ENCODE results near the gene OSBPL8.

The OSBPL8 gene

GRCh38 chr12:76432733-76433132 is 126.8 kb downstream of the OSBPL8 start:
- TF ChIP-seq, protein P1, sequence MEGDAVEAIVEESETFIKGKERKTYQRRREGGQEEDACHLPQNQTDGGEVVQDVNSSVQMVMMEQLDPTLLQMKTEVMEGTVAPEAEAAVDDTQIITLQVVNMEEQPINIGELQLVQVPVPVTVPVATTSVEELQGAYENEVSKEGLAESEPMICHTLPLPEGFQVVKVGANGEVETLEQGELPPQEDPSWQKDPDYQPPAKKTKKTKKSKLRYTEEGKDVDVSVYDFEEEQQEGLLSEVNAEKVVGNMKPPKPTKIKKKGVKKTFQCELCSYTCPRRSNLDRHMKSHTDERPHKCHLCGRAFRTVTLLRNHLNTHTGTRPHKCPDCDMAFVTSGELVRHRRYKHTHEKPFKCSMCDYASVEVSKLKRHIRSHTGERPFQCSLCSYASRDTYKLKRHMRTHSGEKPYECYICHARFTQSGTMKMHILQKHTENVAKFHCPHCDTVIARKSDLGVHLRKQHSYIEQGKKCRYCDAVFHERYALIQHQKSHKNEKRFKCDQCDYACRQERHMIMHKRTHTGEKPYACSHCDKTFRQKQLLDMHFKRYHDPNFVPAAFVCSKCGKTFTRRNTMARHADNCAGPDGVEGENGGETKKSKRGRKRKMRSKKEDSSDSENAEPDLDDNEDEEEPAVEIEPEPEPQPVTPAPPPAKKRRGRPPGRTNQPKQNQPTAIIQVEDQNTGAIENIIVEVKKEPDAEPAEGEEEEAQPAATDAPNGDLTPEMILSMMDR (IDR thresholded peaks at IDR 0.05; ENCODE audit: unreplicated experiment in 3 of 3) = no peak
- Mint-ChIP-seq H3K4me3 (no peak overlapping the region), H3K27me3 (ENCODE audit: low read depth) (no peaks in the 10 kb centered on the region), H3K27ac (no peak overlapping the region), H3K9me3 (peaks cover 43% of the 10 kb centered on the region), H3K4me1 (no peaks in the 10 kb centered on the region), H3K36me3 (ENCODE audit: low read depth) (peaks cover 64% of the 10 kb centered on the region)

DNA sequence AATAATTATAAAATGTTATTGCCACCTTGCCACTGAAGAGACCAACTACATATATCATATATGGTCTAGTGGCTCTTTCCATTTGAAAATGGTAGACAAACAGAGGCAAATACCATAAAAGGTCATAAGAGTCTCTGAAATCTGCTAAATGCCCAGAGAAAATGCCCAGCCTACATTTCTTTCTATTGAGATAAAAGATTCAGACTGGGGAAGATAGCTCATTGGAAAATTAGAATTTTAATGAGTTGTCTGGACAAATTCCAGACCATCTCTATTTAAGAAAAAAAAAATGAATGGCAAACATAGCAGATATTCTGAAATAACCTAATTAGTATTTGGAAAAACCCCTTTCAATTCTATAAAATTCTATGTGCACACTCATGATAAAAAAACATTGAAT is 131.5 kb downstream of the OSBPL8 start:
- peaks cover 49% of the 10 kb centered on the region for H3K9me3 Mint-ChIP-seq
- H3K4me3 Mint-ChIP-seq = no peak overlapping the region
- H3K4me1 Mint-ChIP-seq = no peaks in the 10 kb centered on the region
- TF ChIP-seq, protein P1 (IDR thresholded peaks at IDR 0.05; ENCODE audit: unreplicated experiment in 3 of 3) = no peak
- no peaks in the 10 kb centered on the region for H3K27me3 Mint-ChIP-seq (ENCODE audit: low read depth)
- H3K27ac Mint-ChIP-seq = no peak overlapping the region
- peaks cover 54% of the 10 kb centered on the region for H3K36me3 Mint-ChIP-seq (ENCODE audit: low read depth)

- Mint-ChIP-seq H3K4me3 (no peak overlapping the region), H3K27me3 (ENCODE audit: low read depth) (no peaks in the 10 kb centered on the region), H3K9me3 (peaks cover 35% of the 10 kb centered on the region), H3K4me1 (no peaks in the 10 kb centered on the region), H3K36me3 (ENCODE audit: low read depth) (peaks cover 34% of the 10 kb centered on the region), H3K27ac (no peak overlapping the region)
- TF ChIP-seq, protein P1 (IDR thresholded peaks at IDR 0.05; ENCODE audit: unreplicated experiment in 3 of 3) = no peak
These were observed 133.4 kb downstream of the OSBPL8 start for GRCh38 chr12:76426160-76426559.

DNA sequence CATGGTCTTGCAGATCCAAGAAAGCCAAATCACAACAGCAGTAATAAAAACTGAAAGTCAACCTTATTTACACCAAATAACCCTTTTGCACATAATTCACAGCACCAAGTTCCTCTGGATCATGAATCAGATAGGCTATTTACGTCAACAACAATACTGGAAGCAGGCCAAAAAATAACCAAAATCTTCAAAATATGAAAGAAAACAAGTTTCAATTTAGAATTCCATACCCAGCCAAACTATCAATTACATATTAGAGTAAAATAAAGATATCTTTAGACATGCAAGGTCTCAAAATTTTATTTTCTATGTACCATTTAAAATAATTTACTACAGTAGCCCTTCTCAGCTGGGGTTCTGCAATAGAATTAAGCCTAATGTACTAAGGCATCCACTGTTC is 134.6 kb downstream of the OSBPL8 start:
- Mint-ChIP-seq H3K4me3 (no peak overlapping the region), H3K27me3 (ENCODE audit: low read depth) (no peaks in the 10 kb centered on the region), H3K36me3 (ENCODE audit: low read depth) (peaks cover 29% of the 10 kb centered on the region), H3K4me1 (no peaks in the 10 kb centered on the region), H3K27ac (no peak overlapping the region), H3K9me3 (peaks cover 30% of the 10 kb centered on the region)
- TF ChIP-seq, protein P1 (IDR thresholded peaks at IDR 0.05; ENCODE audit: unreplicated experiment in 3 of 3) = no peak

- Mint-ChIP-seq H3K27me3 (ENCODE audit: low read depth) (no peaks in the 10 kb centered on the region), H3K36me3 (ENCODE audit: low read depth) (peaks cover 24% of the 10 kb centered on the region), H3K9me3 (peaks cover 30% of the 10 kb centered on the region), H3K4me3 (peak overlapping the region; percentile 7 to 65 (median 50)), H3K27ac (peak overlapping the region; percentile 13 to 72 (median 61)), H3K4me1 (no peaks in the 10 kb centered on the region)
- TF ChIP-seq, protein P1 (IDR thresholded peaks at IDR 0.05; ENCODE audit: unreplicated experiment in 3 of 3) = no peak
These were observed 136.8 kb downstream of the OSBPL8 start for GRCh38 chr12:76422543-76423438.

DNA sequence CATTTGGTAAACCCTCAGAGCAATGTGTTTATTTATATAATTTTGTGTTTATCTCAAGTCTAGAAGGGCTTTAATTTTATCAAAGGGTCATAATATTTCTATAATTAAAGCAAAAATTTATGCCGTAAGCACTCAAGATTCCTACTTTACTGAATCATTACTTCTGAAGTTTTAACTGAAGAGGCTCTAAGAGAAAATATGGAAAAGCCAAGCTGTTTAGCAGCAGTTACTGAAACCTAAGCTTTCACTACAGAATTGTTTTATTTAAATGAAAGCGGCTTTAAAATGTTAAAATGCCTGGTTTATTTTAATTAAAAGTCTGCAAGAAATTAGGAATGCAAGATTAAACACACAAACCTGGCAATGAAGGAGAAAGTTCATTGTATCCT is 137.4 kb downstream of the OSBPL8 start:
- Mint-ChIP-seq H3K36me3 (ENCODE audit: low read depth) (peaks cover 24% of the 10 kb centered on the region), H3K27ac (peak overlapping the region; percentile 13 to 72 (median 61)), H3K9me3 (peaks cover 30% of the 10 kb centered on the region), H3K4me1 (no peaks in the 10 kb centered on the region), H3K4me3 (peak overlapping the region; percentile 7 to 65 (median 50)), H3K27me3 (ENCODE audit: low read depth) (no peaks in the 10 kb centered on the region)
- TF ChIP-seq, protein P1 (IDR thresholded peaks at IDR 0.05; ENCODE audit: unreplicated experiment in 3 of 3) = no peak
